Activated B cell treated with CpG ODN at 0.5 μM for 24 hours (primary cell): Measurements from ENCODE around the gene PARP16. TPM values are rescaled to one million over a fixed set of nuclear protein-coding genes. Genes with fewer than 3 reads are reported as not detected.

Source experiments
- ATAC-seq: fragments of 200-7000 bp; cut with Tn5 transposase; one replicate; pipeline ENCODE4 v1.10.0; 2021; ENCODE audit warnings: low read depth, mild to moderate bottlenecking, moderate library complexity
- CTCF ChIA-PET: fragments of 350-600 bp; sonication (Branson Sonifier 250); formaldehyde crosslinking; loops from one replicate; lab custom pipeline; 2021; ENCODE audit warnings: antibody characterized with exemption; lab: Charles Lee
- POLR2A ChIA-PET: fragments of 350-600 bp; sonication (Branson Sonifier 250); formaldehyde crosslinking; loops from one replicate; lab custom pipeline; 2021; ENCODE audit warnings: antibody characterized with exemption; lab: Charles Lee
- DNase-seq: peaks from one replicate; pipeline ENCODE4 v3.0.0; 2022
- H3K27ac Mint-ChIP-seq: one replicate; pipeline ENCODE4 v1.8.0; 2020; ENCODE audit warnings: mixed read lengths
- H3K27me3 Mint-ChIP-seq: one replicate; pipeline ENCODE4 v1.8.0; 2021; ENCODE audit warnings: mixed read lengths
- H3K36me3 Mint-ChIP-seq: one replicate; pipeline ENCODE4 v1.8.0; 2021; ENCODE audit warnings: low read depth, mixed read lengths
- H3K4me1 Mint-ChIP-seq: one replicate; pipeline ENCODE4 v1.8.0; 2021; ENCODE audit warnings: mixed read lengths
- H3K4me3 Mint-ChIP-seq: one replicate; pipeline ENCODE4 v1.8.0; 2020; ENCODE audit warnings: mild to moderate bottlenecking, mixed read lengths
- H3K9me3 Mint-ChIP-seq: one replicate; pipeline ENCODE4 v1.8.0; 2020; ENCODE audit warnings: mixed read lengths
- CTCF ChIP-seq: fragments of 200-600 bp; IDR thresholded peaks from one replicate; pipeline ENCODE4 v1.8.0; 2022; ENCODE audit warnings: antibody characterized with exemption, mild to moderate bottlenecking
- intact Hi-C: fragments of 100-400 bp; cut with micrococcal nuclease; formaldehyde crosslinking; loops from one replicate; pipeline ENCODE4 v1.15.1; 2024
- total RNA-seq: library from RNA; stranded (reverse); gene quantifications from 2 replicates; pipeline ENCODE4 v1.2.3, GENCODE V29; 2022

Gene PARP16
- total RNA-seq, 1 donor from 2014 or later: 11.5 TPM

GRCh38 chr15:65302061-65302460, 15.4 kb upstream of the PARP16 start:
- Mint-ChIP-seq H3K9me3 (no peaks in the 10 kb centered on the region), H3K27ac (no peak overlapping the region), H3K27me3 (no peaks in the 10 kb centered on the region), H3K4me1 (peaks cover 58% of the 10 kb centered on the region), H3K4me3 (no peak overlapping the region), H3K36me3 (peaks cover 6% of the 10 kb centered on the region)
- no peak for TF ChIP-seq CTCF
- POLR2A ChIA-PET: interaction anchor here (0.6 to 1.6 kb wide), 2 partner anchors 117 to 409 kb away, joined by 3 to 4 read pairs; partner anchors contain the start of gene CLPX
- intact Hi-C loops: loop anchor here (10.0 kb wide), 3 partner anchors 917 to 1203 kb away; partner anchors contain the start of genes DIS3L, PCLAF, RPL4 and TRIP4
- CTCF ChIA-PET: interaction anchor here (0.8 kb wide), 1 partner anchor 15 kb away, joined by 3 read pairs; the partner anchor contains the start of gene PARP16
- no peak for DNase-seq
- ATAC-seq: no peak

GRCh38 chr15:65300924-65301441, 14.3 kb upstream of the PARP16 start:
- intact Hi-C loops: loop anchor here (10.0 kb wide), 3 partner anchors 916 to 1204 kb away; partner anchors contain the start of genes DIS3L, PCLAF, RPL4 and TRIP4
- peak overlapping the region; percentile 93 for H3K27ac Mint-ChIP-seq

GRCh38 chr15:65298731-65299130, 12.0 kb upstream of the PARP16 start:
- DNase-seq: no peak
- Mint-ChIP-seq H3K27me3 (no peaks in the 10 kb centered on the region), H3K4me3 (no peak overlapping the region), H3K36me3 (peaks cover 1% of the 10 kb centered on the region), H3K9me3 (no peaks in the 10 kb centered on the region), H3K27ac (no peak overlapping the region), H3K4me1 (peaks cover 49% of the 10 kb centered on the region)
- CTCF ChIA-PET: interaction anchor here (1.4 to 1.6 kb wide), 2 partner anchors 244 to 265 kb away, joined by 6 to 7 read pairs; no protein-coding TSS in a partner anchor
- ATAC-seq: no peak
- no peak for TF ChIP-seq CTCF
- POLR2A ChIA-PET: interaction anchor here (1.1 to 4.2 kb wide), 3 partner anchors 12 to 244 kb away, joined by 3 to 121 read pairs (median 11); partner anchors contain the start of gene PARP16
- intact Hi-C loops: loop anchor here (5.0 kb wide), 1 partner anchor 306 kb away; no protein-coding TSS in a partner anchor

More at GRCh38 chr15:65300924-65301441, 14.3 kb upstream of the PARP16 start:
- DNase-seq: no peak
- Mint-ChIP-seq H3K9me3 (no peaks in the 10 kb centered on the region), H3K4me3 (no peak overlapping the region), H3K36me3 (peaks cover 6% of the 10 kb centered on the region), H3K27me3 (no peaks in the 10 kb centered on the region), H3K4me1 (peaks cover 58% of the 10 kb centered on the region)
- ChIA-PET CTCF (no interaction called here), POLR2A (interaction anchor here (1.1 to 2.2 kb wide), 3 partner anchors 9 to 115 kb away, joined by 3 to 26 read pairs (median 11); partner anchors contain the start of genes CLPX and PARP16)
- no peak for ATAC-seq
- TF ChIP-seq CTCF: no peak

- TF ChIP-seq CTCF: no peak
- Mint-ChIP-seq H3K9me3 (no peaks in the 10 kb centered on the region), H3K4me1 (peaks cover 35% of the 10 kb centered on the region), H3K4me3 (no peak overlapping the region), H3K27me3 (no peaks in the 10 kb centered on the region), H3K27ac (peak overlapping the region; percentile 4), H3K36me3 (peaks cover 1% of the 10 kb centered on the region)
- intact Hi-C loops: no loop called here
- POLR2A ChIA-PET: interaction anchor here (0.7 to 7.5 kb wide), 2 partner anchors 12 to 463 kb away, joined by 3 to 123 read pairs; partner anchors contain the start of gene RNU5B-1
- ATAC-seq (no peak), DNase-seq (no peak)
- CTCF ChIA-PET: no interaction called here
These were observed 6.3 kb upstream of the PARP16 start for GRCh38 chr15:65292938-65293518.

GRCh38 chr15:65290228-65290627, 3.5 kb upstream of the PARP16 start:
- Mint-ChIP-seq H3K27ac (no peak overlapping the region), H3K36me3 (no peaks in the 10 kb centered on the region), H3K9me3 (no peaks in the 10 kb centered on the region), H3K4me1 (peaks cover 35% of the 10 kb centered on the region), H3K27me3 (no peaks in the 10 kb centered on the region), H3K4me3 (no peak overlapping the region)
- TF ChIP-seq CTCF: no peak
- DNase-seq (no peak), ATAC-seq (no peak)
- ChIA-PET POLR2A (no interaction called here), CTCF (no interaction called here)
- intact Hi-C loops: no loop called here
